IPS-NIHi11 (cell line): ENCODE data around the gene C1orf226.

ENCODE experiments used
- DNase-seq: peaks from one replicate; pipeline ENCODE4 v3.0.0; 2012; ENCODE audit warnings: mixed read lengths, low spot score

The C1orf226 gene

GRCh38 chr1:162366149-162366548 lies 15.4 kb upstream of the C1orf226 start:
- no peak for DNase-seq

DNA sequence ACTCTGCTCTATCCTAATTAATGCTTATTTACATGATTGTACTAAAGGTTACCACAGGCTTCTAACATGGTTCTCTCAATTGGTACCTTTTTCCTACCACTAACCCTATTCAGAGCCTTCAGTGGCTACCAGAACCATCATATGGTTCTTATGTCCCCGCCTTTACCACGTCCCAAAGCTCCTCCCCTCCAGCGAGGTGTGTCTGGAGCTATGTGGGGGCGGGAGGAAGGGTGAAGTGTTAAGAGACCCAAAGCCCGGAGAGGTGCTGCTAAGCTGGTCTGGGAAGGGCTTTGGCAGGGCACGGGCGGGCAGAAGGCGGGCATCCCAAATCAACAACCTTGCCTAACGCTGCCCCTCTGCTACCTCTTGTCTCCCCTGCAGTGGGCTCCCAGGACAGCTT lies 14.9 kb upstream of the C1orf226 start:
- DNase-seq = no peak

- no peak for DNase-seq
Measured at GRCh38 chr1:162367073-162367472, 14.5 kb upstream of the C1orf226 start.

DNA sequence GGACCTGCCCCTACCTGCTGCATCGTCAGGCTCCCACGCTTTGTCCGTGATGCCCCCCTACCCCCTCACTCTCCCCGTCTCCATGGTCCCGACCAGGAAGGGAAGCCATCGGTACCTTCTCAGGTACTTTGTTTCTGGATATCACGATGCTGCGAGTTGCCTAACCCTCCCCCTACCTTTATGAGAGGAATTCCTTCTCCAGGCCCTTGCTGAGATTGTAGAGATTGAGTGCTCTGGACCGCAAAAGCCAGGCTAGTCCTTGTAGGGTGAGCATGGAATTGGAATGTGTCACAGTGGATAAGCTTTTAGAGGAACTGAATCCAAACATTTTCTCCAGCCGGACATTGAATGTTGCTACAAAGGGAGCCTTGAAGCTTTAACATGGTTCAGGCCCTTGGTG lies 13.8 kb upstream of the C1orf226 start:
- no peak for DNase-seq

- DNase-seq = no peak
Measured at GRCh38 chr1:162368451-162368850, 13.1 kb upstream of the C1orf226 start.

DNA sequence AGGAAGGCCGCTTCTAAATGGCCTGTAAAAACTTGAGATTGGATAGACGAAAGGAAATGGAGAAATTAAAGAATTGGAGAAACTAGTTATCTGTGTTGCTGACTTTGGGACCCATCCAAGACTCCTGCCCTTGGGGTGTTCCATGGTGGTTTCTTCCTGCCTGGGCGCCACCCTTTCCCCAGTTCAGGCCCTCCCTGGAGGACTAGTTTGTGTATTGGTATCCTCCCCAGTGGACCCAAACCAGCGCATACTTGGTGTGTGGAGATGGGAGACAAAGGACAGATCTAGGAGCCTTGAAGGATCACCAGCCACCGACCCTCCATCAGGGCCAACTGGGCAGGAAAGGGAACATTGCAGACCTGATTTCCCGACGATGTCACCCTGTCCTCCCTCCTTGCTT lies 12.0 kb upstream of the C1orf226 start:
- no peak for DNase-seq

DNA sequence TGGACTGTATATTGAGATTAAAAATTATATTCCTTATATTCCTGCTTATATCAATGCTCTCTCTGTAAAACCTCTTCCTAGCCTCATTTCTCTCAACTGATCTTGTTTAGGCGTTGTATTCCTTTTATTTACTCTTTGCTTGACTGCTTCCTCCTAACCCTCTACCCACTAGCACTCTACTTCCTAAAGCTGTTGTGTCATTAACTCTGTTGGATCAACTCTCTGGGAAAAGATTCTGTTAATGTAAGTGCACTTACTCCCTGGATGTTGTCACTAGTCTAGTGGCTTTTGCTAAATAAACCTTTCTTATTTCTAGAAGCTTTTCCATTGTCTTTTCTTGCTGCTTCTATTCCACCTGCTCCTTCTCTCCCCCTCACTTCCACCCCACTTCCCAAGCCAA lies 11.4 kb upstream of the C1orf226 start:
- DNase-seq = no peak

- no peak for DNase-seq
Measured at GRCh38 chr1:162370721-162371120, 10.8 kb upstream of the C1orf226 start.

DNA sequence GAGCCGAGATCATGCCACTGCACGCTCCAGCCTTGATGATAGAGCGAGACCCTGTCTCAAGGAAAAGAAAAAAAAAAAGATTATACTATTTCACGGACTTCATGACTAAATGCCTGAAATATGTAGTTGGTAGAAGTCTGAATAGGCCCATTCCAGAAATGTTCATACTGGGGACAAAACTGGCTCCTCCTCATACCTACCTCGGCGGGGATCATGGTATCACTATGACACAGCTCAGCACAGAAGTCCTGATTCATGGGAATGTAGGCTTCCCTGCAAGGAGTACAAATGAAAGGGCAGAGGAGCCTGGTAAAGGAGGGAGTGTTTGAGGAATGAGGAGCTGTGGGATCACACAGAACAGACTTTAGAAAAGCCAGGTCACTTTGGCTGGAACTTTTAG lies 9.9 kb upstream of the C1orf226 start:
- DNase-seq = no peak

DNA sequence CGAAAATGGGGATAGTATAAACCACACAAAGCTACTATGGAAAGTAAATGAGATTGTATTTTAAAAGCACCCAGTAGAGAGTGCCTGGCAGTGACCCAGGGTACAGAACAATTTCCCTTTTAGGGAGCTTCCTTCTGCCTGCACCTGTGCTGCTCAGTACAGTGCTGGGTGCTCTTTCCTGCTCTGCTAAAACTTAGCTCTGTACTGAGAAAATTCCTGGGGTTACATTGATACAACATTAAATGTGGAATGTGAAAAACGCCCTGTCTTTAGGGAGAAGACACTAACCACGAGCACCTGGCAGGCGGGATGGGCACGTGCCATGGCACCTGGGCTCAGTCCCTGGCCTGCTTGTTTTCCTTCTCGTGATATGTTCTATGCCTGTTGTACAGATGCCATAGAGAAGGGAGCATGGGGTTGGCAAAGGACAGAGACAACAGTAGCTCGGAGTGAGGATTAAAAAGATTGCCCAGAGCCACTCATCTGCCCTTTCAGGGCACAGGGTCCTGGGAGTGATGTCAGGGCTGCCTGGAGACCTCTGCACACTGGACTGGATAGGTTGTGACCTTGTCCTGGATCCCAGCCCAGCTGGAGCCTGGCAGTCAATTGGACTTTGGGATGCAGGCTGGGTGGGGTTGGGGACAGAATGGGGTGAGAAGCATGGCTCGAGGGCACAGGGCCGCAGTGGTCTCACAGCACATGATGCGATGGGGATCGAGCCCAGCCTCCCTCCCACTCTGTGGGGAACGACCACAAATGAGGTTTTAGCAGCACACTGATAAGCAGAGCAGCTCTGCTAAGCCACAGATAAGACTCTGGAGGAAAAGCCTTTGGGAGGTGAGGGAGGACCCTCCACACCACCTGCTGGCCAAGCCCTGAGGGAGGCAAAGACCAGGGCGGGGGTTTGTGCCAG lies 9.1 kb upstream of the C1orf226 start:
- DNase-seq = no peak

DNA sequence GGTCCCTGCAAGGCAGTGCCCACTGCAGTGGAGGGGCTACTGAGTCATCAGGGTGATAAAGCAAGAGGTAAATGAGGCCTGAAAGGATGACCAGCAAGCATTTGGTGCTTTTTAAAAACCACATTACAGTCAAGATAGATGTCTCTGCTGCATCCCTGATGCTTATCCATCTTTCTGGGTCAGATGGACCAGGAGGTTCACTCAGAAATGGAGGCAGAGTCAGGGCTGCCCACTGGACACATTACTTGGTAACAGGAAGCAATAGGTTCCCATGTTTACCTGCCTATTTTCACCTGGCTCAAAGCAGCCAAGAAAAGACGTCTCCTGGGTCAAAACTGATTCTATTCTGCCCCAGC lies 8.5 kb upstream of the C1orf226 start:
- no peak for DNase-seq

DNA sequence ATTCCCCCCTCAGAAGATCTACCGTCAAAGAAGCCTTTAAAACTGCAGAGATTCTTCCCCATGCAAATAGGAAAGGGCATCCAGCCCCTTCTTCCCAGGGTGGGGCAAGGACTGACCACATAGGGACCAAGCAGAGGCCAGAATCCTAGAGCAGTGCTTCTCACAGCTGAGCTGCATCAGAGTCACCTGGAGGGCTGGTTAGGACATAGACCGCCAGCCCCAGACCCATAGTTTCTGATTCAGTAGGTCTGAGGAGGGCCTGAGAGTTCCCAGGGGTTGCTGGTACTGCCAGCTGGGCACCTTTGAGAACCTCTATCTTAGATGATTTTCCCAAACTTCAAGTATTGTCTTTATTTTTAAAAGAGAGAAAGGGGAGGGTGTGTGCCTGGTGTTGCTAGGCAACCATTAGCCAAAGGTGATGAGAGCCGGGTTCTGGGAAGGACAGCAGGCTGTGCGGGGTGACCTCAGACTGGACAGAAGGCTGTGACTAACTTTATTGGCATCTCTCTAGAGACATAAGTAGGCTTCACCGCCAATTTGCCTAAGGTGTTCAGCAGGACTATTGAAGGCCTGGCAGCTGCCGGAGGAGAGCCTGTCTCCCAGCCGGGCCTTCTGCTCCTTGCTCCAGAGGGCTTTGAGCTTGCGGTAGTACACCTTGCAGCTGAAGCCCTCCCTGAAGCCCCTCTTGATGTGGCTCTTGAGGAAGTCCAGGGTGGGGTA lies 7.8 kb upstream of the C1orf226 start:
- DNase-seq = no peak

DNA sequence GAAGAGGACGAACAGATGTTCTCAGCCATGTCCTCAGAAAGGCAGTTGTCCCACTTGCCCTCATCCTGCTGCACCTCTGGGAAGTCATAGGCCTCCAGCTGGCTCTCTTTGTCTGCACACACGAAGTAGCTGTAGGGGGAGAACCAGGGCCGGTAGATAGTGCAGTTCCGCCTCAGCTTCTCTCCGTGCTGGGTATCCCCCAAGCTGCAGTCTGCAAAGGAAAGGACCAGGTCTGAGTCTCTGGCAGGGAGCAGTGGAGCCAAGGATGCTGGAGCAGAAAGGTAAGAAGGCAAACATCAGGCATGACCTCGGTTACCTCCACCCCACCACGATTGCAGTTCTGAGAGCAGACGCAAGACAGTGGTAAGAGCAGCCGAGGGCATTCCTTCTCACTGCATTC lies 7.1 kb upstream of the C1orf226 start:
- no peak for DNase-seq

DNA sequence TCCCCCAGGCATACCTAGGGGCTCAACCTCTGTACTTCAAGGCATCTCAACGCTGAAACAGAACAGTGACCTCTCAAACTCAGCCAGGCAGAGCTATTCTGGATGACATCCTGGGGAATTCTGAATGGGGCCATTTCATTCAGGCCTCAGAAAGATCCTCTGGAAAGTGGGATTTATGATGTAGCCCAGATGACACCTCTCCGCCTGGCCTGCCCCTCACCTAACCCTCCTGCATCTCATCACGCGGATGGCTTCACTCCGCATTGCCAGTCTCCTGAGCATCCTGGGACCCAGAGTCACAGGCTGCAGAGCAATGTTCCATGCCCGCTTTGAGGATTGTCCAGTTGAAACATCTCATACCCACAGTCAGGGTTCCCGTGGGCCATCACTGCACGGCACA lies 6.1 kb upstream of the C1orf226 start:
- no peak for DNase-seq

GRCh38 chr1:162376691-162377090 lies 4.8 kb upstream of the C1orf226 start, which contains the start of gene SPATA46:
Gene SPATA46 (minus strand): TSS chr1:162376854. CDS start chr1:162376790, 64 bp downstream.
- DNase-seq = no peak

- no peak for DNase-seq
Measured at GRCh38 chr1:162380061-162380846, 1.3 kb upstream of the C1orf226 start.

DNA sequence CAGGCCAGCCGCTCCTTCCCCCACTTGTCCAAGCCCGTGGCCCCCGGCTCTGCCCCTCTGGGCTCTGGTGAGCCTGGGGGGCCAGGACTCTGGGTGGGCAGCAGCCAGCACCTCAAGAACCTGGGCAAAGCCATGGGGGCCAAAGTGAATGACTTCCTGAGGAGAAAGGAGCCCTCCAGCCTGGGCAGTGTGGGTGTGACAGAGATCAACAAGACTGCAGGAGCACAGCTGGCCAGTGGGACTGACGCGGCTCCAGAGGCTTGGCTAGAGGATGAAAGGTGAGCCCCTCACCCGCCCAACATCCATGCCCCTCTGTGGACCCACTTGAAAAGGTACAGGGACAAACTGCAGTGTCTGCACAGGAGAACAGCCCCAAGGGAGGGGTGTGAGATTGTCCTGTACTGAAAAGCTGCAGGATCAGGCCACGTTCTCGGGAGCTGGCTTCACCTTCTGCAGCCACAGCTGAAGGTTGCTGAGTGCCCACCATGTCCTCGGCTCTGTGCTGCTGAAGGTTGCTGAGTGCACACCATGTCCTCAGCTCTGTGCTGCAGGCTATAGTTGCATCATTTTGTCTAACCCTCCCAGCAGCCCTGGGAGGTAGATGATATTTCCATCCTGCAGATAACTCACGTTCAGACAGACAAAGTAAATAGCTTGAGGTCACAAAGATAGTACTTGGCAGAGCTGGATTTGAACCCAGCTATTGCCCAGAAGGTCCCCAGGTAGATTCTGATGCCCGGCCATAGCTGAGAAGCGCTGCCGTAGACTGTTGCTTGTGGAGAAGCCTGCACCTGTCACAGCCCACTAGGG lies 618 bp downstream of the C1orf226 start:
- DNase-seq = no peak

GRCh38 chr1:162383091-162383490 lies 1.6 kb downstream of the C1orf226 start:
- no peak for DNase-seq

DNA sequence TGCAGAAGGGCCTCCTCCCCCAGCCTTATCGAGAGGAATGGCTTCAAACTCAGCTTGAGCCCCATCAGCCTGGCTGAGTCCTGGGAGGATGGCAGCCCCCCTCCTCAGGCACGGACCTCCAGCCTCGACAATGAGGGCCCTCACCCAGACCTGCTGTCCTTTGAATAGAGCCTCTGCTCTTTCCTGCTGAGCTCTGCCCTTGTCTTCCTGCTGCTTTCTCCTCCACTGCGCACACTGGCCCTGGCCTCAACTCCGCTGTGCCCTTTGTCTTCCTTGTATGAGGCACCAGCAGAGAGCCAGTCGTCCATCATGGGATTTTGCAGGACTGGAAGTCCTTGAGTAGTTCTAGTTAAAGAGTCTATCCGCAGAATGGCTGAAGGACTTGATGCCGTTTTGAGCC lies 2.0 kb downstream of the C1orf226 start:
- DNase-seq = no peak

DNA sequence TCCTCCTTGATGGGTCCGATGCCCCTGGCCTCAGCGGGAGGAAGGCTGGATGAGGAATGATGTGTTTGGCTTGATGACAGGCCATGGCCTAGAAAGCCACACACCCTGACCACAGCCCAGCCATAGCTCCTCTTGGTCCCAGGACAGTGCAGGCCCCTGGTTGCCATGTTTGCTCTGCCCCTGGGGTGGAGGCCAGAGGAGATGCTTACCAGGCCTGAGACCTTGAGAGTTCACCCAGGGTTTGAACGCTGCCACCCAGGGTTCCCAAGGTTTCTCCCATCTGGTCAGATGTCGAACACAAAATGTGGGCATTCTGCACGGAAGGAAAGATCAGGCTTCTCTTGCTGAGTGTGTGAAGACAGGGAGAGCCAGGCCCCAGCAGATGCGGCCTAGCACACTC lies 2.6 kb downstream of the C1orf226 start:
- DNase-seq = no peak

DNA sequence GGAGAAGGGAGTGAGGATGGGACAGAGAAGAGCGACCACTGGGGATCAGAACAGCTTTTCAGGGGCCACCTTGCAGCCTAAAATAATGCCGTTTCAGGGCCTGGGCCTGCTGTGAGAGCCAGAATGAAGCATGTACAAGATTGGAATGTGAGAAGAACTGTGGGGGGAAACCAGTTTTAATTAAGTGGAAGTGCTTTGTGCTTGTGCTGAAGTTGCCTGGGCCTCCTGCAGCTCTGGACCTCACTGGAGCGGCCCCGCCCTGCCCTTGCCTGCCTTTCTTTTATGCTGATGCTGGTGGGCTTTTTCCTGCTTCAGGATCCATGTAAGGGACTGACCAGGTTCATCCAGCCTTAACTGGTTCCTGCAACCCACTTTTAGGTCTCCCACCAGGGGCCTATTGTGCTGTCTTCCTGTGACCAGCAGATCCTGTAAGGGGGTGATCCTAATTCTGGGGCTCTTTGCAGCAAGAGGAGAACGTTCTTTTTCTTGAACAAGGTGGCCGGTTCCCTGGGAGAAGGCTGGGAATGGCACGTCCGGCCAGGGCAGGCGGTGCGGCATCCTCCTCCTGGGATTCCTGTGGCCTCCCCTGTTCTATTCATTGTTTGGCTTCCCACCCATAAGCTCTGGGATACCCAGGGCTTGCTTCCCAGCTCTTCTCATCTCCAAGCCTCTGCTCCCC lies 3.2 kb downstream of the C1orf226 start:
- no peak for DNase-seq
